OCI-LY7 (cell line): ENCODE results near the gene CTNND2.

Source experiments
- CTCF ChIP-seq: fragments of 200-600 bp; sonication (generic); conservative IDR thresholded peaks from 2 replicates; pipeline ENCODE4 v1.5.1; 2014; ENCODE audit warnings: mild to moderate bottlenecking, antibody characterized with exemption, low read length, moderate library complexity, mixed read lengths
- EZH2phosphoT487 ChIP-seq: fragments of 200-600 bp; sonication (generic); IDR thresholded peaks from 2 replicates; pipeline ENCODE4 v1.6.1; 2018; ENCODE audit warnings: low read depth, borderline replicate concordance, mild to moderate bottlenecking, mixed run types, antibody characterized with exemption, low read length, moderate library complexity, mixed read lengths

DNA sequence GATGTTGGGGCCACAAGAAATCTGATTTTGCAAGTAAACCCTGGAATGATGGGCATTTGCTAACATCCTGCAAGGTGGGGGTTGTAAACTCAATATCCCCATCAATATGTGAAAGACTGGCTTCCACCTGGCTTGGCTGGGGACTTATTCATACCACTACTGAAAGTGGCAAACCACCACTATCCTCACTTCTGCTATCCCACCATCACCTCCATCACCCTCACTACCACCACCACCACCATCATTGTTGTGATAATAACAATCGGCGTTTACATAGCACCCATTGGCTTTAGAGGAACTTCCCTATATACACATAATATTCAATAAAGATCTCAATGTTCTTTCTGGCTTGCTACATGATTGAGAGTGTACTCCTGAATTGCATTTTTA, 918.5 kb downstream of the CTNND2 start:
- TF ChIP-seq CTCF (no peak), EZH2phosphoT487 (no peak)
